Spleen (tissue), 7 donors: ENCODE measurements around the gene MAST4.

Experiments used
- POLR2A ChIP-seq, 3 donors: fragments of 450-650 bp; IDR thresholded peaks; one replicate each; pipeline ENCODE4 v1.5.1; 2017; ENCODE audit warnings: antibody characterized with exemption in 3 of 3, mild to moderate bottlenecking in 1 of 3
- POLR2AphosphoS5 ChIP-seq, 3 donors: sonication (generic); formaldehyde crosslinking; IDR thresholded peaks; one replicate each; pipeline ENCODE4 v1.5.1; 2017; ENCODE audit warnings: antibody characterized with exemption in 3 of 3
- TF ChIP-seq, protein P1 (sequence below), 11 experiments: fragments of 200-600 bp in 7 of 11; fragments of 450-650 bp in 4 of 11; sonication (generic) in 4 of 11; IDR thresholded peaks in 8 of 11; conservative IDR thresholded peaks in 3 of 11; 1 replicate in 7 of 11; 2 replicates in 4 of 11; pipeline versions ENCODE4 v1.4.0 to v1.8.0; 2016 to 2021; ENCODE audit warnings: antibody characterized with exemption in 11 of 11, inconsistent platforms in 4 of 11, mild to moderate bottlenecking in 1 of 11
- donor health status: DM: no; HTN: no; CAD: no; lungs with moderate emphysema.
- donor health status: DM: no; HTN: no; CAD: no.
- donor health status: DM: no; HTN: no; CAD: no.

DNA sequence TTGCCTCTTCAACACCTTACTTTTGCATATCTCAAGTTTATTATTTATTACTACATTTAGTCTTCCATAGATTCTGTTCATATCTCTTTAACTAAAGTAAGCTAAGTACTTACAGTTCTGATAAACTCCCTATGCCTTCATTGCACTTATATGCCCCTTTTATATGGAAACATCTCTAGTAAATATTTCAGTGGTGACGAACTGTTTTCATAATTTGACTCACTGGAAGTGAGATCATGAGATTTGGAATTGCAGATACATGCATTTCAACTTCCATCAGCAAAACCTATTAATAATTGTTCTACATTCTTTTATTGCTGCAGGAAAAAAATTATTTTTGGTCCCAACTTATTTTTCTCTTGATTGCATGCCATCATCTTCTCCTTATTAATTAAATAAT, 336.9 kb downstream of the MAST4 start:
- TF ChIP-seq, protein P1, sequence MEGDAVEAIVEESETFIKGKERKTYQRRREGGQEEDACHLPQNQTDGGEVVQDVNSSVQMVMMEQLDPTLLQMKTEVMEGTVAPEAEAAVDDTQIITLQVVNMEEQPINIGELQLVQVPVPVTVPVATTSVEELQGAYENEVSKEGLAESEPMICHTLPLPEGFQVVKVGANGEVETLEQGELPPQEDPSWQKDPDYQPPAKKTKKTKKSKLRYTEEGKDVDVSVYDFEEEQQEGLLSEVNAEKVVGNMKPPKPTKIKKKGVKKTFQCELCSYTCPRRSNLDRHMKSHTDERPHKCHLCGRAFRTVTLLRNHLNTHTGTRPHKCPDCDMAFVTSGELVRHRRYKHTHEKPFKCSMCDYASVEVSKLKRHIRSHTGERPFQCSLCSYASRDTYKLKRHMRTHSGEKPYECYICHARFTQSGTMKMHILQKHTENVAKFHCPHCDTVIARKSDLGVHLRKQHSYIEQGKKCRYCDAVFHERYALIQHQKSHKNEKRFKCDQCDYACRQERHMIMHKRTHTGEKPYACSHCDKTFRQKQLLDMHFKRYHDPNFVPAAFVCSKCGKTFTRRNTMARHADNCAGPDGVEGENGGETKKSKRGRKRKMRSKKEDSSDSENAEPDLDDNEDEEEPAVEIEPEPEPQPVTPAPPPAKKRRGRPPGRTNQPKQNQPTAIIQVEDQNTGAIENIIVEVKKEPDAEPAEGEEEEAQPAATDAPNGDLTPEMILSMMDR (IDR thresholded peaks at IDR 0.05 in 8 of 11, conservative IDR thresholded peaks at IDR 0.05 in 3 of 11): no peak
- TF ChIP-seq POLR2AphosphoS5 (IDR thresholded peaks at IDR 0.05): no peak
- no peak for TF ChIP-seq POLR2A (IDR thresholded peaks at IDR 0.05)
